ENCODE results near the gene APMAP.
"Not testable (repeated sequence)": the region's sequence is repeated elsewhere in the genome, so short reads cannot be mapped to it uniquely, and the experiment has no call there.

The APMAP gene

DNA sequence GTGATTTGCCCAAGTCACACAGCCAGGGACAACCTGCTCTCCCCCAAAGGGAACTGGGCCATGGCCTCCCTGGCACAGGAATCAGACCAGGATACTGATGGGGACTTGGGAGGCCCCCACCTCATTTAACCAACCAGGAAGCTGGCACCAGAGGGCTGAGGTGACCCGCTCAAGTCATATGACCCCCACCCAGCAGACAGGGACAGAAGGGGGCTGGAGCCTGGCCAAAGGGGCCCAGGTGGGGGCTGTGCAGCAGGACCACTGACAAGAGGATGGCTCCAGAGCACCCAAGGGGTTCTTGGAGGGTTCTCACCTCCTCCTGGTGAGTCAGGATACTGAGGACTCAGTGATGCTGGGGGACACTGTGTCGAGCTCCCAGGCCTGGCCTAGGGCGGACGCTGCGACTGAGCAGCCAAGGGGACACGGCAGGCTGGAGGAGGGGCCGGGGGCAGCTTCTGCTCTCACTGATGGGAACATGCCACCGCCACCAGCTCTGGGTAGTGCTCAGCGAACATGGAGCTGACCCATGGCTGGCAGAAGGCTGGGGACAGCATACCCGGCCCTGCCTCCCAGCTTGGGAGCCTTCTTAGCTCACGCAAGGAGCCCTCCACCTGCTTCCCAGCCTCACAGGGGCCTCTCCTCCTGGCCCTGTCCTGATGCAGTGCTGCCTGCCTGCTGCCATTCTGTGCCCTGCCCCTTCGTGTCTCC lies 42.3 kb downstream of the APMAP start:
- no peak for DNase-seq

DNA sequence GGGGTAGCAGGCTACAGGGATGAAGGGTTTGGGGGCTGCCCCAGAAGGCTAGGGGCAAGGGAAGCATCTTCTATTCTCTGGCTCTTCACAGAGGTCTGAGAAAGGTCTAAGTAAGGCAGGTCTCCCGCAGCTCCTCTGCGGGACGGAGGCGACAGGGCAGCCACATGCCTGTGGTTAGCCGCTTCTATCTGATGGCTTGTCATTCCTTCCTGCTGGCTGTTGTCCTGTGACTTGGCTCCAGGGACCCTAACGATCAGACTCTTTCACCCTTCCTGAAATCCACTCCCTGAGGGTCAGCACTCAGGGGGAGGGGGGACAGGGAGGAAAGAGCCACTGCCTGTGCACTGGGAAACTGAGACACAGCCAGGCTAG lies 42.8 kb downstream of the APMAP start:
- DNase-seq: no peak

DNA sequence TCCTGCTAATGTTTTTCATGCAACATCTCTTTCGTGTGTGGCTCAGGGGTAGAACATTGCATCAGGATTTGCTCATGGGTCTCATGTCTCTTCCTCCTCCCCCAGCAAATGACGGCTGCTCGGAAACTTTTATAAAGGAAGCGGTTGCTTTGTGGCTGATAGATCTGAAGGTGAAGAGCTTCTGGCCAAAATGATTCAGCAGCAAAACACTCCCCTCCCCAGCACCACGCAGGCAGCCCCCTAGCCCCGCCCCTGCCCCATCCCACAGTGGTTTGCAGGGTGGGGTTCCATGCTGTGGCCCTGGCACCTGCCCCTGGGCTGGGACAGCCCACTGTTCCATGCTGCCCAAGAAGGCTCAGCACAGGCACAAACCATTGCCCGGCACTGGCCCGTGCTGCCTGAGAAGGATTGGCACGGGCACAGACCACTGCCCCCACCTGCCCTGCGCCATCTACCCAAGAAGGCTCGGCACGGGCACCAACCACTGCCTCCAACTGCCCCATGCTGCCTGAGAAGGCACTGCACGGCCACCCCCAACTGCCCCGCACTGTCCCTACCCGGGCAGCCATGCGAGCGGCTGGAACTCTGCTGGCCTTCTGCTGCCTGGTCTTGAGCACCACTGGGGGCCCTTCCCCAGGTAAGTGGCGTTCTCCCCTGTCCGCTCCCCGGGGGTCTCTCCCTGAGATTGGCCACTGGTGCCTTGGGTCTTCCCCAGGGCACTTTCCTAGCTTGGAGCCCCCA lies 43.4 kb downstream of the APMAP start, which contains the start of gene CST7:
CST7 (plus strand) TSS at position 331 of the 741 bp plus-strand sequence; CDS start at position 568, 237 bp downstream.
- peak; percentile 40 for DNase-seq

DNA sequence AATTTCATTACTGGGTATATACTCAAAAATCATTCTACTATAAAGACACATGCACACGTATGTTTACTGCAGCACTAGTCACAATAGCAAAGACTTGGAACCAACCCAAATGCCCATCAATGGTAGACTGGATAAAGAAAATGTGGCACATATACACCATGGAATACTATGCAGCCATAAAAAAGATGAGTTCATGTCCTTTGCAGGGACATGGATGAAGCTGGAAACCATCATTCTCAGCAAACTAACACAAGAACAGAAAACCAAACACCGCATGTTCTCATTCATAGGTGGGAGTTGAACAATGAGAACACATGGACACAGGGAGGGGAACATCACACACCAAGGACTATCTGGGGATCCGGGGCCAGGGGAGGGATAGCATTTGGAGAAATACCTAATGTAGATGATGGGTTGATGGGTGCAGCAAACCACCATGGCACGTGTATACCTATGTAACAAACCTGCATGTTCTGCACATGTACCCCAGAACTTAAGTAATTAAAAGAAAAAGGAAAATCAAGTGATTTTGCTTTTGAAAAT lies 44.1 kb downstream of the APMAP start:
- DNase-seq: not testable (repeated sequence)

DNA sequence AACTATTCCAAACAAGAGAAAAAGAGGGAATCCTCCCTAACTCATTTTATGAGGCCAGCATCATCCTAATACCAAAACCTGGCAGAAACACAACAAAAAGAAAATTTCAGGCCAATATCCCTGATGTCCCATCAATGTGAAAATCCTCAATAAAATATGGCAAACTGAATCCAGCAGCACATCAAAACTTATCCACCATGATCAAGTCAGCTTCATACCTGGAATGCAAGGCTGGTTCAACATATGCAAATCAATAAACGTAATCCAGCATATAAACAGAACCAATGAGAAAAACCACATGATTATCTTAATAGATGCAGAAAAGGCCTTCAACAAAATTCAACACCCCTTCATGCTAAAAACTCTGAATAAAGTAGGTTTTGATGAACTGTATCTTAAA lies 46.2 kb downstream of the APMAP start:
- DNase-seq: not testable (repeated sequence)

DNA sequence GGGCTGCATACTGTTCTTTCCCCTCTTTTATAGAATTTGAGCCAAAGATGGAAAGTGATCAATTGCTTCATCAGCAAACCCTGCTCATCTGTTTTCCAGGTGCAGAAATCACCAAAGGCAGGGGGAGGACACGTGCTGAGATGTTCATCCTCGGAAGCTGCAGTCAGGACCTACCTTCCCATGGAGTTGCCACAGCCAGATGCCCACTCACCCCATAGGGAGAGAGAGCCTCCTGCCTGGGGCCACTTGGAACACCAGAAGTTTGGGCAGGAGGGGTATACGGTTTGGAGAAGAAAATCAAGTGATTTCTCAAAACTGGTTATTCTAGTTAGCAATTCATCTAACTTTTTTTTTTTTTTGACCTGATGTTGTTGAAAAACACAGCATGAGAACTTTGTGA lies 48.8 kb downstream of the APMAP start:
- no peak for DNase-seq

DNA sequence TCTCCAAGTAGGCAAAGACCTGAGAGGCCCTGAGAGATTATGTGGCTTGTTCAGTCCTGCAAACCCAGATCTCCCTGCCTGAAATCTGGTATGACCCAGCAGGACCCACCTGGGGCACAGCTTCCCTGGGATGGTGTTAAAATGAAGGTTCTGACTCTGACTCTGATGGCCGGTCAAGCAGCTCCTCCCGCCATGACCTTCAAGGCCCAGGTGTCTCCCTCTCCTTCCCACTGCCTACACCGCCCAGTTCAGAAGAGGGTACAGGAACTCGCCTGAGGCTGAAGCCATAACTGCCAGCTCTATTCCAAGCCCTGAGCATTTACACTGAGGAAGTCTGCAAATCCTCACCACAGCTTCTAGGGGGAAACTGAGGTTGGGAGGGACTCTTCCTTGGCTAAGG lies 49.4 kb downstream of the APMAP start:
- DNase-seq: no peak

DNA sequence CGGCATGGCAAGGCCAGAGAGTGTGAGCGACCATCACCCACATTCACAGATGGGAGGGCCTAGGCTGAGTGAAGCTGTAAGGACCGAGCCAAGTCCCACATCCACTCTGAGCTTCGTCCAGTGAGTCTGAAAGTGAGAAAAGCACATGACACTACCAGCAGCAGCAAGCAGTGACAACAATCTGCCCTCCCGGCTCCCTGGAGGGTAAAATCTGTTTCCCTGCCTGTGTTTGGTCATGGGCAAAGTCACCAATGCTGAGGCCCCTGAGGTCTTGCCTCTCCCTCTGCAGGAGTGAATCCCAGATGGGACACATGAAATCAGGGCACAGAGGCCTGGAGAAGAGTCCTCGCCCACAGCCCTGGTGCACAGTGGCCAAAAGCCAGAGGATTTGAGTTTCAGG lies 49.9 kb downstream of the APMAP start:
- no peak for DNase-seq

DNA sequence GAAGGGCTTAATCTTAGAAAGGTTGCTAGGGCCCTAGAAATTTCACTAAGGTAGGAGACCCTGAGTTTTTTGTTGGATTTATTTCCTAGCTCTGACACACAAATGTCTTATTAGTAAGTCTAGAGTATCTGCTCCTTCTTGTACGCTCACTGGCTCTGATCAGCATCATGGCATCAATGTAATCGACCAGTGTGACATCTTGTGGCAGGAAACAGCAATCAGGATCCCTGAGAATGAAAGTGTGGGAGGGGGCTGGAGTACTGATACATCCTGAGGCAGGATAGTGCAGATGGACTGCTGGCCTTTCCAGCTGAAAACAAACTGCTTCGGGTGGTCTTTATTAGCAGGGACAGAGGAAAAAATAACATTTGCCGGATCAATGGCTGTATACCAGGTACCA lies 53.5 kb downstream of the APMAP start:
- no peak for DNase-seq

DNA sequence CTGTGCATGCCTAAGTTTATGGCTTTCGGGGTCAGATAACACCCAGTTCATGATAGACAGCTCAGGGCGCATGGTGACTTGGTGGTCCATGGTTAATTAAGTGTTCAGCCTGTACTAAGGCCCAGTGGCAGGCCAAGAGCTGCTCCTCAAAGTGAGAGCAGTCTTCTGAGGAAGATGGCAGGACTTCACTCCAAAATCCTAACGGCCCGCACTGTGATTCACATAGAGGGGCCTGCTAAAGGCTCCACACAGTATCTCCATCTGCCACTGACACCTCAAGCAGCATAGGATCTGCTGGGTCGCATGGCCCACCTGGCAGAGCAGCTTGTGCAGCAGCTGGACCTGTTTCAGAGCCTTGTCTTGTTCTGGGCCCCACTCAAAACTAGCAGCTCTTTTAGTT lies 54.1 kb downstream of the APMAP start:
- no peak for DNase-seq

DNA sequence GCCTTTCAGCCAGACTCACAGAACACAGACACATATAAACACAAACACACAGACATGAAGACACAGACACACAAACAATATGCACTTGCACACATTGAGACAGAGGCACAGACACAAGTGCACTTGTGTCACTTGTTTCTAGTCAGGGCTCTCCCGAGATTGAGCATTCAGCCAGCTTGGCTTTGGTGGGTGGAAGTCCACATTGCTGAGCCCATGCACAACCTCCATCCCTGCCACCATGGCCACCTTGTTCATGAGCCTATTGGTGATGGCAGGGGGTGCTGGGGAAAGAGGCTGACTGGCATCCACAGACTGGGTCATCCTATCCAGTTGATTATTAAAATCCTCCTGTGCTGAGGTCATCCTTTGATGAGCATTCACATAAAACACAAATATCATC lies 55.0 kb downstream of the APMAP start:
- DNase-seq: no peak

DNA sequence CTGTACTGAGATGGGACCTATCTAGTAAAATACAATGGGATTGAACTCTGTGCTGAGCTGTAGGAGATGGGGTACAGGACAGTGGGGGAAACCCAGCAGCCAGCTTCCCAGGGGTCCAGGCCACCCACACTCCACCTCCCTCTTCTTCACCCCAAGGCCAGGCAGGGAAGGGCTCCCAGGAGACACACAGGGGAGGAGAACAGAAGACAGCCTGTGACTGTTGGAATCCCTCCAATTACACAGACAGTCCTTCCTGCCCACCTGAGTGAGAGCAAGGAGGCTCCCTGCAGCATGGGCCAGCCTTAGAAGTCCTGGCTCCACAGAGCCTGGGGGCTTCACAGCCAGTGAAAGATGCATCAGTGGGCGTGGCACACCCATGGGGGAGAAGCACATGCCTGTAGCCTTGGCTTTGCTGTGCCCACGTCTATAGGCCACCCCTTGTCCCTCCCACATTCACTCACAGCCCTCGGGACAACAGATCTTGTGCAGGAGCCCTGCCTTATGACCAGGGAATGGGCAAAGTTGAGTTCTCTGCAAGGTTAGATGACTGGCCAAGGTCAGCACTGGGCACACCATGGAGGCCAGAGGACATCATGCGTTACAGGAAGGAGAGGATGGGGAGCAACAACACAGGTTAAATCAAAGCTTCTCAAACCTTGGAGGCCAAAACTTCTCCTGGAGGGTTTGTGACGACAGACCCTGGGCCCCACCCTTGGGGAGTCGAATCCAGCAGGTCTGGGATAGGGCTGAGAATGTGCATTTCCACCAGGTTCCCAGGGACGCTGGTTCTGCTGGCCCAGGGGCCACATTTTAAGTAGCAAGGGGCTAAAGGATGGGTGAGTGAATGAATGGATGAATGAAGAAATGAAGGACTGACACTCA lies 55.8 kb downstream of the APMAP start:
- DNase-seq: no peak

DNA sequence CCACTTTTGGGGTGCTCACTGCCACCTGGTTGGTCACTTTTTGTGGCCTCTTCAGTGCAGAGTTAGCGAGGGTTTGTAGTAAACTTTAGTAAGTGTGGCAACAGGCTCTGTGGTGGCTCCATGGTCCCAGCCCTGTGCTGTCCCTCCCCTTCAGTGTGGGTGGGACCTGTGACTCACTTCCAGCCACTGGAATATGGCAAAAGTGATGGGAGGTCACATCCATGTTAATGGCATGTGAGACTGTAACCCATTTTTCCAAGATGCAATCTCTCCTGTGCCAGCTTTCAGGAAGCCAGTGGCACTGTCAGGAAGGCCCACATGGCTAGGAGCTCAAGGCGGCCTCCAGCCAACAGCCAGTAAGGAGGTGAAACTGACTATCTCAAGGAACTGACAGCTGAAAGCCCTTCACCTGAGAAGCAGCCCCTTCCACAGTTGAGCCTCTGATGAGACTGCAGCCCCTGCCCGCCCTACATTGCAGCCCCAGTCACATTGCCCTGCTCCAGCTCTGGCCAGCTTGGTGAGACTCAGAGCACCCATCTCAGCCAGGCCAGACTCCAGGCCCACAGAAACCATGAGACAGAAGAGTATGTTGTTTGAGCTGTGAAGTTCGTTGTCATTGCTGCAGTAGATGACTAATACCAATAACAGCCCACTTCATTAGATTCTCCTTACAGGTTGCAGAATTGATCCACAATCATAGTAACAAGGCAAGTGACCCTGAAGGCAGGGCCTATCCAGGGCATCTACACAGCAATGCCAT lies 56.6 kb downstream of the APMAP start:
- DNase-seq: no peak

DNA sequence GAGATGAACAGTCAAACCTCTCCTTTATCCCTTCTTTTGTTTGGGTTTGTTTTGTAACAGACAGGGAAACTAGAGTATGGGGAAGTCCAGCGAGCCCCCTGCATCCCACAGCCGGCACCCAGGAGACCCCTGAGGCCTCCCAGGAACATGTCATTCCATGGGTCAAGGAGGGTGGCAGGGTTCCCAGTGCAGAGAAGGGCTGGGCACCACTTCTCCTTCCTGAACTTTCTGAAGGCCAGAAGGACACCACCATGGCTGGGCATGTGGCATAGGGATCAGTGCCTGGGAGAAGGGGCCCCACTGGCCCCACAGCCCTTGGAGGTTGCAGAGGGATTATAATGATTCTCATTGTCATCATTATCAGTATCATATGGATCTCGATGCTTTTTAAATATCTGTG lies 57.4 kb downstream of the APMAP start:
- DNase-seq: no peak

DNA sequence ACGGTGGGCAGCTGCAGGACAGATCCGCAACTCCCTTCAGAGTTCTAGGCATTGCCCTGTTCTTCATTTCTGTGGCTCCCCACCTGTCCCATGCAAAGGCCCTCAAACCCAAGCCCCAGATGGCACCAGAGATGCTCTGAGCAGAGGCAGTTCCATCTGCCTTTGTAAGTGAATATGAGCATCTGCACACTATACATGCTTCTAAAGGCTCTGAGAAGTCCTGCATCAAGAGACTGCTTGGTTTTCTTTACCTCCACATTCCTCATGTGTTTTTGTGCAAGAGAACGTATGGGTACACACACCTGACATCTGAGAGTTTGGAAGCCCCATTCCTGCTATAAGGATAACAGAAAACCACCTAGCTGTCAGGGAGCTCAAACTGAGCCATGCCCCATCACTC lies 57.8 kb downstream of the APMAP start:
- DNase-seq: no peak

DNA sequence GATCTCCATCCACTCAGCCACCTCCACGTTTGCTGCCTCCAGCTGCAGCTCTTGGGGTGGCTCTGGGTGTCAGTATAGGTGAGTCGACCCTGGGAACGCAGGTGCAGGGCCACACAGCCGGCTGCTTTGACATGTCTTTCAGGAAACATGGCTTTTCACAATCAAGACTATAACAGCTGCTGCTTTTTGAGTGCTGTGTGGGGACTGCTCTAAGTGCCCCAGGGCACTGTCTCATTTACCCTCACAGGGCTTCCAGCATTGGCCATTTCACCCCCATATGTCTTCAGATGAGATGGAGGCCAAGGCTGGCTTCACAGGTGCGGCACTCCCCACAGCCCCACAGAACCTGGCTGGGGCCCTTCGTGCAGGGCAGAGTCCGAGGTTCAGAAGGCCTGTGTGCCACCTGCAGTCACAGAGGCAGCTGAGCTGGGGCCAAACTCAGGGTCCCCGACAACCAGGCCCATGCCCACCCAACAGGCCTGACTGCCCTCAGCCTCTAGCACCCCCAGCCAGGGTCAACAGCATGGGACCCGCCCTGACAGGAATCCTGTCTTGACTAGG lies 58.4 kb downstream of the APMAP start:
- DNase-seq: no peak

DNA sequence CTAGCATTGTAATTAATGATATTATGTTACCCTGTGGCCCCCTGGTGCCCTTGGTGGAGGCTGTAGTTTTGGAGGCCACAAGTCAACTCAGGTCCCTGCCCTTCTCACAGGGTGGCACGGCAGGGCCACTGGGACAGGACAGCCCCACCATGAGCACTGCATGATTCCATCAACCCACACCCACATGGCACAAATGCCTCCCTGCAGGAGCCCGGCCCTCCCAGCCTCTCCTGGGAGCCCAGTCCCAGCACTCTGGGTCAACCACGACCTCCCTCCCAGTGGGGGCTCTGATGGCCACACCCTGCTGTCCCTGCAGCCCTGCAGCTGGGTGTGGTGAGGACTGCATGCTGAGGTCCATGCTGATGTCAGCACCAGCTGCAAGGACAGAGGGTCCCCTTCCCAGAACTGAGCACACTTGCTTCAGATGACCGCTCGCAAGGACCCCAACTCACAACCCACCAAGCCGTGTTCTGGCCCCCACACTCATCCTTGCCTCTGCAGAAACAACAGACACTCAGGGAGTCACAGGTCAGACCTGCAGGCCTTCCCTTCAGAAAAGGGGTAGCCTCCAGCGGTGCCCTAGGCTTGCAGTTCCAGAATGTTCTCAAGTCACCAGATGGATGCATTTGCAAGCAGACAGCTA lies 59.2 kb downstream of the APMAP start:
- DNase-seq: no peak

DNA sequence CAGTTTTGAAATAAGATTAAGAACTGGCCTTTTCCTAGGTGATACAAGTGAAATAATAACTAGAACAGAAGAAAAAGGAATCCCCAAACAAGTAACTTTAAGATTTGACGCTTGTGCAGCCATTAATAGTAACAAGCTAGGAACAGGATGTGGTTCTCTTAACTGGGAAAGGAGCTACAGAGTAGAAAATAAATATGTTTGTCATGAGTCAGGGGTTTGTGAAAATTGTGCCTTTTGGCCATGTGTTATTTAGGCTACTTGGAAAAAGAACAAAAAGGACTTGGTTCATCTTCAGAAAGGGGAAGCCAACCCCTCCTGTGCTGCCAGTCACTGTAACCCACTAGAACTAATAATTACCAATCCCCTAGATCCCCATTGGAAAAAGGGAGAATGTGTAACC lies 60.7 kb downstream of the APMAP start:
- DNase-seq: peak; percentile 15

DNA sequence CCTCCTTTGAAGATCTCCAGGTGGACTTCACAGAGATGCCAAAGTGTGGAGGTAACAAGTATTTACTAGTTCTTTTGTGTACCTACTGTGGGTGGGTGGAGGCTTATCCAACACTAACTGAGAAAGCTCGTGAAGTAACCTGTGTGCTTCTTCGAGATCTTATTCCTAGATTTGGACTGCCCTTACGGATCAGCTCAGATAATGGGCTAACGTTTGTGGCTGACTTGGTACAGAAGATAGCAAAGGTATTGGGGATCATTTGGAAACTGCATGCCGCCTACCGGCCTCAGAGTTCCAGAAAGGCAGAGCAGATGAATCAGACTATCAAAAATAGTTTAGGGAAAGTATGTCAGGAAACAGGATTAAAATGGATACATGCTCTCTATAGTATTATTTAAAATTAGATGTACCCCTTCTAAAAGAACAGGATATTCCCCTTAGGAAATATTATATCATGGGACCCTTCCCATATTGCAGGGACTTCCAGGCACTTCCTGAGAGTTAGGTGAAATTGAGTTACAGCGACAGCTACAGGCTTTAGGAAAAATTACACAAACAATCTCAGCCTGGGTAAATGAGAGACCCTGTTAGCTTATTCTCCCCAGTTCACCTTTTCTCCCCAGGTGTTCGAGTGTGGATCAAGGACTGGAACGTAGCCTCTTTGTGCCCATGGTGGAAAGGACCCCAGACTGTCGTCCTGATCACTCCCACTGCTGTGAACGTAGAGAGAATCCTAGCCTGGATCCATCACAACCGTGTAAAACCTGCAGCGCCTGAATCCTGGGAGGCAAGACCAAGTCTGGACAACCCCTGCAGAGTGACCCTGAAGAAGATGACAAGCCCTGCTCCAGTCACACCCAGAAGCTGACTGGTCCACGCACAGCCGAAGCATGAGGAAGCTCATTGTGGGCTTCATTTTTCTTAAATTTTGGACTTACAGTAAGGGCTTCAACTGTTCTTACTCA lies 61.5 kb downstream of the APMAP start:
- not testable (repeated sequence) for DNase-seq

All from fibroblast of skin of right biceps (primary cell).